B cell (primary cell): ENCODE results near the gene IL13RA1.

Experiments used
- EZH2 ChIP-seq: IDR thresholded peaks from 2 replicates; pipeline ENCODE4 v1.6.1; 2012; ENCODE audit warnings: borderline replicate concordance, low read depth, mild to moderate bottlenecking, moderate library complexity, low read length; ENCODE audit not compliant: insufficient read depth, poor library complexity, severe bottlenecking
- TF ChIP-seq, protein P1 (sequence below): fragments of 200-600 bp; IDR thresholded peaks from one replicate; pipeline ENCODE4 v1.8.0; 2022; ENCODE audit warnings: antibody characterized with exemption, mild to moderate bottlenecking

DNA sequence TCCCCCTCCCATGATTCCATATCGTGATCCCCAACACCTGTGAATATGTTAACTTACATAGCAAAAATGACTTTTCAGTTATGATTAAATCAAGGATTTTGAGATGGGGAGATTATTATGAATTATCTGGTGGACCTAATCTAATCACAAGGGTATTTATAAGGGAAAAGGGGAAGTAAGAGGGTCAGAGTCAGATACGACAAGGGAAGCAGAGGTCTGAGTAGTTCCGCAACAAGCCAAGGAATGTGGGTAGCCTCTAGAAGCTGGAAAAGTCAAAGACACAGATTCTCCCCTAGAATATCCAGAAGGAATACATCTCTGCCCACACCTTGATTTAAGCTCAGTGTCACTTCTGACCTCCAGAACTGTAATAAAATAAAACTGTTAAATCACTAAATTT, 1.0 kb upstream of the IL13RA1 start:
- TF ChIP-seq, protein P1, sequence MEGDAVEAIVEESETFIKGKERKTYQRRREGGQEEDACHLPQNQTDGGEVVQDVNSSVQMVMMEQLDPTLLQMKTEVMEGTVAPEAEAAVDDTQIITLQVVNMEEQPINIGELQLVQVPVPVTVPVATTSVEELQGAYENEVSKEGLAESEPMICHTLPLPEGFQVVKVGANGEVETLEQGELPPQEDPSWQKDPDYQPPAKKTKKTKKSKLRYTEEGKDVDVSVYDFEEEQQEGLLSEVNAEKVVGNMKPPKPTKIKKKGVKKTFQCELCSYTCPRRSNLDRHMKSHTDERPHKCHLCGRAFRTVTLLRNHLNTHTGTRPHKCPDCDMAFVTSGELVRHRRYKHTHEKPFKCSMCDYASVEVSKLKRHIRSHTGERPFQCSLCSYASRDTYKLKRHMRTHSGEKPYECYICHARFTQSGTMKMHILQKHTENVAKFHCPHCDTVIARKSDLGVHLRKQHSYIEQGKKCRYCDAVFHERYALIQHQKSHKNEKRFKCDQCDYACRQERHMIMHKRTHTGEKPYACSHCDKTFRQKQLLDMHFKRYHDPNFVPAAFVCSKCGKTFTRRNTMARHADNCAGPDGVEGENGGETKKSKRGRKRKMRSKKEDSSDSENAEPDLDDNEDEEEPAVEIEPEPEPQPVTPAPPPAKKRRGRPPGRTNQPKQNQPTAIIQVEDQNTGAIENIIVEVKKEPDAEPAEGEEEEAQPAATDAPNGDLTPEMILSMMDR = no peak
- no peak for TF ChIP-seq EZH2
